Gastroesophageal sphincter (tissue), 4 donors: Measurements from ENCODE around the gene HJV. TPM values are rescaled to one million over a fixed set of nuclear protein-coding genes. Genes with fewer than 3 reads are reported as not detected.

Source experiments
- ATAC-seq: fragments of 150-250 bp; one replicate; pipeline ENCODE4 v1.9.1; 2016; ENCODE audit warnings: mild to moderate bottlenecking, moderate library complexity
- H3K27ac ChIP-seq, 4 donors: fragments of 200-600 bp; sonication (generic) in 3 of 4; 1 replicate in 3 of 4; 2 replicates in 1 of 4; pipeline ENCODE4 v1.5.1; 2016 to 2019
- H3K27me3 ChIP-seq: fragments of 200-600 bp; sonication (generic); one replicate; pipeline ENCODE4 v1.5.1; 2019
- H3K36me3 ChIP-seq, 2 donors: fragments of 200-600 bp; sonication (generic); one replicate each; pipeline ENCODE4 v1.5.1; 2019; ENCODE audit warnings: control low read depth in 1 of 2
- H3K4me1 ChIP-seq, 3 donors: fragments of 200-600 bp; sonication (generic); 1 replicate in 2 of 3; 2 replicates in 1 of 3; pipeline ENCODE4 v1.5.1; 2016 to 2019; ENCODE audit warnings: control low read depth in 2 of 3
- H3K4me3 ChIP-seq, 2 donors: fragments of 200-600 bp; sonication (generic); one replicate each; pipeline ENCODE4 v1.5.1; 2019; ENCODE audit warnings: mild to moderate bottlenecking in 1 of 2, moderate library complexity in 1 of 2
- H3K9me3 ChIP-seq, 3 donors: fragments of 200-600 bp; sonication (generic); one replicate each; pipeline ENCODE4 v1.5.1; 2017 to 2019; ENCODE audit warnings: control low read depth in 2 of 3
- CTCF ChIP-seq, 4 experiments: fragments of 200-600 bp in 2 of 4; fragments of 450-650 bp in 2 of 4; sonication (generic) in 1 of 4; IDR thresholded peaks; one replicate each; pipeline ENCODE4 v1.5.1; 2017 to 2019; ENCODE audit warnings: antibody characterized with exemption in 4 of 4, mild to moderate bottlenecking in 2 of 4, moderate library complexity in 2 of 4
- EP300 ChIP-seq: sonication (generic); formaldehyde crosslinking; IDR thresholded peaks from one replicate; pipeline ENCODE4 v1.6.1; 2017; ENCODE audit warnings: antibody characterized with exemption, mild to moderate bottlenecking
- POLR2A ChIP-seq, 2 donors: fragments of 450-650 bp; IDR thresholded peaks; one replicate each; pipeline ENCODE4 v1.6.1; 2017; ENCODE audit warnings: antibody characterized with exemption in 2 of 2, mild to moderate bottlenecking in 2 of 2, moderate library complexity in 1 of 2
- POLR2AphosphoS5 ChIP-seq: sonication (generic); formaldehyde crosslinking; IDR thresholded peaks from one replicate; pipeline ENCODE4 v1.6.1; 2017; ENCODE audit warnings: antibody characterized with exemption
- WGBS, 2 donors: methylation state at CpG; one replicate each; pipeline ENCODE4 v1.1.5; 2018; ENCODE audit warnings: low coverage in 1 of 2; 5-methylcytosine and 5-hydroxymethylcytosine counted together
- total RNA-seq, 4 donors: library from RNA; depleted of rRNA; stranded (reverse); fragments of >200 nt; gene quantifications; one replicate each; pipeline ENCODE4 v1.1.0, GENCODE V29; 2016

Gene HJV
- total RNA-seq, 4 donors from 2014 or later = 0.77 TPM; not detected in 3

- no peak for ATAC-seq
These were observed 25.5 kb downstream of the HJV start for GRCh38 chr1:145995964-145996432.

GRCh38 chr1:145995148-145995881, 26.2 kb downstream of the HJV start:
- ATAC-seq = no peak
- WGBS, 2 donors = 0% methylated on average over 8 of the region's 8 CpGs
- Histone ChIP-seq H3K27me3 (no peaks in the 10 kb centered on the region), H3K36me3 (peaks cover 28 to 34% of the 10 kb centered on the region in 2 donors), H3K4me3 (peak overlapping the region; percentile 64 to 100), H3K9me3 (no peaks in the 10 kb centered on the region), H3K27ac (peak overlapping the region; percentile 93 to 98 (median 96)), H3K4me1 (peaks cover 0 to 46% (median 10%) of the 10 kb centered on the region in 3 donors)
- TF ChIP-seq EP300 (no peak), POLR2AphosphoS5 (peak; percentile 27), POLR2A (IDR thresholded peaks at IDR 0.05) (no peak)

More at GRCh38 chr1:145995964-145996432, 25.5 kb downstream of the HJV start:
- peak overlapping the region; percentile 64 to 100 for H3K4me3 ChIP-seq
- TF ChIP-seq POLR2AphosphoS5 (peak; percentile 16), CTCF (IDR thresholded peaks at IDR 0.05) (no peak)
- H3K36me3 ChIP-seq = peaks cover 28 to 34% of the 10 kb centered on the region in 2 donors
- no peaks in the 10 kb centered on the region for H3K27me3 ChIP-seq
- no peaks in the 10 kb centered on the region for H3K9me3 ChIP-seq
- peaks cover 0 to 49% (median 10%) of the 10 kb centered on the region in 3 donors for H3K4me1 ChIP-seq
- WGBS, 2 donors = 0% methylated on average over 12 to 13 of the region's 13 CpGs
- H3K27ac ChIP-seq = peak overlapping the region; percentile 93 to 98 (median 96)

GRCh38 chr1:145994391-145995120, 27.0 kb downstream of the HJV start:
- 2 to 6% methylated on average over 7 to 8 of the region's 10 CpGs for WGBS, 2 donors
- peaks cover 0 to 43% (median 3%) of the 10 kb centered on the region in 3 donors for H3K4me1 ChIP-seq
- ATAC-seq = no peak
- H3K9me3 ChIP-seq = no peaks in the 10 kb centered on the region
- no peak for TF ChIP-seq CTCF (IDR thresholded peaks at IDR 0.05)
- no peak for TF ChIP-seq EP300
- peak; percentile 85 for TF ChIP-seq POLR2AphosphoS5
- peak in 1 of 2 donors; percentile 38 for TF ChIP-seq POLR2A (IDR thresholded peaks at IDR 0.05)
- peak overlapping the region; percentile 93 to 98 (median 96) for H3K27ac ChIP-seq
- H3K4me3 ChIP-seq = peak overlapping the region; percentile 64 to 100
- peaks cover 28 to 34% of the 10 kb centered on the region in 2 donors for H3K36me3 ChIP-seq
- H3K27me3 ChIP-seq = no peaks in the 10 kb centered on the region

GRCh38 chr1:145993618-145994390, 27.7 kb downstream of the HJV start:
- Histone ChIP-seq H3K4me1 (peaks cover 0 to 35% (median 0%) of the 10 kb centered on the region in 3 donors), H3K4me3 (peak overlapping the region; percentile 64 to 100), H3K36me3 (peaks cover 28 to 34% of the 10 kb centered on the region in 2 donors), H3K27me3 (no peaks in the 10 kb centered on the region), H3K27ac (peak overlapping the region; percentile 93 to 98 (median 96)), H3K9me3 (no peaks in the 10 kb centered on the region)
- TF ChIP-seq POLR2AphosphoS5 (peak; percentile 66), CTCF (IDR thresholded peaks at IDR 0.05) (peak in 1 of 4 experiments; percentile 21), POLR2A (IDR thresholded peaks at IDR 0.05) (peak in 1 of 2 donors; percentile 1), EP300 (no peak)
- 14 to 20% methylated on average over 5 of the region's 6 CpGs for WGBS, 2 donors
- no peak for ATAC-seq
